Calu3 (cell line): Measurements from ENCODE around the gene EREG. TPM values are rescaled to one million over a fixed set of nuclear protein-coding genes. Genes with fewer than 3 reads are reported as not detected.

ENCODE experiments used
- BruUV-seq: library from RNA; stranded (reverse); fragments of 400-500 nt; replicated peaks from 2 replicates; lab custom pipeline; 2021; lab: Mats Ljungman, UMichigan
- CTCF ChIA-PET: fragments of 300-600 bp; sonication (Branson Sonifier 250); formaldehyde crosslinking; loops from one replicate; lab custom pipeline; 2022; ENCODE audit warnings: antibody characterized with exemption; lab: Charles Lee
- DNase-seq: peaks from one replicate; pipeline ENCODE4 v3.0.0; 2022
- H3K27ac Mint-ChIP-seq: one replicate; pipeline ENCODE4 v1.8.0; 2022; ENCODE audit warnings: mixed read lengths; ENCODE audit not compliant: unreplicated experiment
- H3K27me3 Mint-ChIP-seq: one replicate; pipeline ENCODE4 v1.8.0; 2022; ENCODE audit warnings: mixed read lengths; ENCODE audit not compliant: unreplicated experiment
- H3K36me3 Mint-ChIP-seq: one replicate; pipeline ENCODE4 v1.8.0; 2022; ENCODE audit warnings: mild to moderate bottlenecking, moderate library complexity, mixed read lengths; ENCODE audit not compliant: insufficient read depth, unreplicated experiment
- H3K4me1 Mint-ChIP-seq: one replicate; pipeline ENCODE4 v1.8.0; 2022; ENCODE audit warnings: mild to moderate bottlenecking, low read depth, mixed read lengths; ENCODE audit not compliant: unreplicated experiment
- H3K4me3 Mint-ChIP-seq: one replicate; pipeline ENCODE4 v1.8.0; 2022; ENCODE audit warnings: mild to moderate bottlenecking, low read depth, moderate library complexity, mixed read lengths; ENCODE audit not compliant: unreplicated experiment
- H3K9me3 Mint-ChIP-seq: one replicate; pipeline ENCODE4 v1.8.0; 2022; ENCODE audit warnings: low read depth, mixed read lengths; ENCODE audit not compliant: unreplicated experiment
- CTCF ChIP-seq: fragments of 200-600 bp; IDR thresholded peaks from one replicate; pipeline ENCODE4 v1.8.0; 2022; ENCODE audit warnings: antibody characterized with exemption; ENCODE audit not compliant: unreplicated experiment
- intact Hi-C: fragments of 100-400 bp; cut with micrococcal nuclease; formaldehyde crosslinking; loops from one replicate; pipeline ENCODE4 v1.10.0; 2022; ENCODE audit not compliant: unreplicated experiment
- total RNA-seq: library from RNA; stranded (reverse); gene quantifications from 2 replicates; pipeline ENCODE4 v1.2.3, GENCODE V29; 2022

EREG gene
- total RNA-seq, 1 experiment from 2014 or later = 422 TPM

DNA sequence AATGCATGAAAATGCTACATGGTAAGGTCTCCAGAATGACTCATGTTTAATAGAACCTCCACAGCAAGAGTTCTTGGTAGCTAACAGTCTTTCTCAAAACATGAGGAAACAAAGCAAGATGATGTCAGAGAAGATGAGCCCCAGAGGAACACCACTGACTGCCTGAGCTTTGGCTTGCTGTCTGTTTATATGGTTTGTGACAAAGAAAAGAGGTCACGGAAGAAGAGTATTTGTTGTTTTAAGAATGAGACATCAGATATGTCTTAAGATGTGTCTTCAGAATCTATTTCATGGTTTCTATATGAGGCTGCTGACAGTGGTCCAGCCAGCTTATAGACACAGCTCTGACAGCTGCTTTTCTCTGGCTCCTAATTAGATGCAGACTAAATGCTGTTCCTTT is 61.2 kb downstream of the EREG start:
- H3K27ac Mint-ChIP-seq = no peak overlapping the region
- no TSS peak for BruUV-seq
- DNase-seq = no peak
- H3K4me1 Mint-ChIP-seq = peaks cover 10% of the 10 kb centered on the region
- H3K27me3 Mint-ChIP-seq = no peaks in the 10 kb centered on the region
- TF ChIP-seq CTCF = no peak
- CTCF ChIA-PET = no interaction called here
- H3K36me3 Mint-ChIP-seq = no peaks in the 10 kb centered on the region
- no peak overlapping the region for H3K4me3 Mint-ChIP-seq
- intact Hi-C loops = no loop called here
- no peaks in the 10 kb centered on the region for H3K9me3 Mint-ChIP-seq

DNA sequence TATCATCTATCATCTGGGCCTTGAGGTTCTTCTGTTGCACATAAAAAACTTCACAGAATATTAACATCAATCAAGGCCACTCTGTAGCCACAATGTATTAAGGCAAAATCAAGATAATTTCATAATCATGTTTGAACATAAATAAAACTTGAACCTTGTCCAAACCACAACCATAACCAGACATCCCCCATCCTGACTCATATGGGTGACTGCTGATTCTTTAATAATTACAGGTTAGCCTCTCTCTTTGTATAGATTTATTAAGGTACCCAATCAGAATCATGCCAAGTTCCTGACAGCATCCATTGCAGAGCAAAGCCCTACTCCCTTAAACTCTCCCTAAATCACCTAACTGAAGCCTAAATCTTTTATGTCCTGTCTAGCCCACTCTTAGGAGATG is 63.3 kb downstream of the EREG start:
- H3K4me3 Mint-ChIP-seq = no peak overlapping the region
- TF ChIP-seq CTCF = no peak
- H3K27ac Mint-ChIP-seq = peak overlapping the region; percentile 47
- DNase-seq = no peak
- no peaks in the 10 kb centered on the region for H3K36me3 Mint-ChIP-seq
- no TSS peak for BruUV-seq
- no peaks in the 10 kb centered on the region for H3K9me3 Mint-ChIP-seq
- intact Hi-C loops = no loop called here
- CTCF ChIA-PET = no interaction called here
- peaks cover 10% of the 10 kb centered on the region for H3K4me1 Mint-ChIP-seq
- H3K27me3 Mint-ChIP-seq = no peaks in the 10 kb centered on the region

DNA sequence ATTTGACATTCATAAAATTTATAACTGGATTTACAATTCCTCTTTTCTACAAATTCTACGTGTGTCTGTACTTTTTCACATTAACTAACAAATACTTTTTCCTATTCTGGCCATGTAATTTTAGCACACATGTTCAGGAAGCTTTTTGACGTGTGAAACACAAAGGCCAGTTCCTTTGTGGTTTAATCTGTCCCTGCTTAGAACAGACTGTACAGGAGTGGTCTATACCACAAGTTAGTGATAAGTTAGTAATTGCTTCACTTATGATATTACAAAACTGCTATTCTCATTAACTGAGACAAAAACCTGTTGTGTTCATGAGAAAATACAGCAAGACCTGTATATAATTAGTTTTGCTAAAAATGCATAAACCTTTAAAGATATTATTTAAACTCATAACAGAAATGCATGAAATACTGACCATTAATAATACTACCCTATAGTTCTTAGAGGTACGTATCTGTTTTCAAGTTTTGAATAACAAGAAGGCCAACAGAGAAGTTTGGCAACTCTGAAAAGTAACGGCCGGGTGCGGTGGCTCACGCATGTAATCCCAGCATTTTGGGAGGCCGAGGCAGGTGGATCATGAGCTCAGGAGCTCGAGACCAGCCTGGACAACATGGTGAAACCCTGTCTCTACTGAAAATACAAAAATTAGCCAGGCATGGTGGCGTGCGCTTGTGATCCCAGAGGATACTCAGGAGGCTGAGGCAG is 66.3 kb downstream of the EREG start:
- BruUV-seq = no TSS peak
- Mint-ChIP-seq H3K9me3 (no peaks in the 10 kb centered on the region), H3K27me3 (no peaks in the 10 kb centered on the region), H3K4me1 (peaks cover 17% of the 10 kb centered on the region), H3K36me3 (no peaks in the 10 kb centered on the region), H3K27ac (no peak overlapping the region), H3K4me3 (no peak overlapping the region)
- CTCF ChIA-PET = no interaction called here
- intact Hi-C loops = no loop called here
- TF ChIP-seq CTCF = no peak
- DNase-seq = no peak

- peaks cover 17% of the 10 kb centered on the region for H3K4me1 Mint-ChIP-seq
- BruUV-seq = no TSS peak
- no peak overlapping the region for H3K4me3 Mint-ChIP-seq
- no peak for TF ChIP-seq CTCF
- intact Hi-C loops = no loop called here
- no peaks in the 10 kb centered on the region for H3K27me3 Mint-ChIP-seq
- H3K9me3 Mint-ChIP-seq = no peaks in the 10 kb centered on the region
- CTCF ChIA-PET = no interaction called here
- H3K36me3 Mint-ChIP-seq = no peaks in the 10 kb centered on the region
- no peak overlapping the region for H3K27ac Mint-ChIP-seq
- no peak for DNase-seq
Observed at GRCh38 chr4:74433043-74433442, 68.1 kb downstream of the EREG start.
